Left lung (tissue), 10 donors: ENCODE data around the gene IL4. TPM values are rescaled to one million over a fixed set of nuclear protein-coding genes. Genes with fewer than 3 reads are reported as not detected.

Experiments
- ATAC-seq: fragments of 200-7000 bp; cut with Tn5 transposase; one replicate; pipeline ENCODE4 v1.9.1; 2020; ENCODE audit warnings: moderate library complexity
- DNase-seq, 4 donors: peaks; one replicate each; pipeline ENCODE4 v3.0.0-alpha.2; 2013 to 2020
- H3K27ac ChIP-seq, 2 donors: fragments of 200-600 bp; sonication (generic) in 1 of 2; one replicate each; pipeline versions ENCODE4 v1.5.0 to v1.8.0; 2020 to 2021
- H3K27me3 ChIP-seq, 2 donors: fragments of 200-600 bp; sonication (generic) in 1 of 2; one replicate each; pipeline versions ENCODE4 v1.5.0 to v1.8.0; 2020 to 2021
- H3K36me3 ChIP-seq, 2 donors: fragments of 200-600 bp; sonication (generic) in 1 of 2; one replicate each; pipeline versions ENCODE4 v1.5.0 to v1.8.0; 2020 to 2021
- H3K4me1 ChIP-seq, 2 donors: fragments of 200-600 bp; one replicate each; pipeline ENCODE4 v1.8.0; 2021
- H3K4me3 ChIP-seq, 2 donors: fragments of 200-600 bp; sonication (generic) in 1 of 2; one replicate each; pipeline versions ENCODE4 v1.5.0 to v1.8.0; 2020 to 2021; ENCODE audit warnings: mild to moderate bottlenecking in 1 of 2
- H3K9me3 ChIP-seq, 2 donors: fragments of 200-600 bp; sonication (generic) in 1 of 2; one replicate each; pipeline versions ENCODE4 v1.5.0 to v1.8.0; 2020 to 2021
- CTCF ChIP-seq, 2 donors: fragments of 200-600 bp; sonication (generic) in 1 of 2; IDR thresholded peaks; one replicate each; pipeline versions ENCODE4 v1.5.0 to v1.8.0; 2021; ENCODE audit warnings: antibody characterized with exemption in 2 of 2
- intact Hi-C, 2 donors: fragments of 100-400 bp; cut with DNase I; formaldehyde crosslinking; loops; one replicate each; pipeline versions ENCODE4 v1.11.2 to v1.14.2; 2022
- polyA plus RNA-seq, 6 donors: library from polyadenylated mRNA; unstranded; fragments of 120-200 nt; gene quantifications; one replicate each; pipeline ENCODE4 v1.2.1, GENCODE V29; 2013; ENCODE audit not compliant: insufficient read length in 6 of 6
- total RNA-seq, 2 donors: library from RNA; stranded (reverse); fragmentation: NEBNext Ultra II Directional; extraction: Animal tissue kit (Norgen Biotek cat#: 25700); gene quantifications; one replicate each; pipeline ENCODE4 v1.2.1, GENCODE V29; 2021
- donor health status: DM: no; HTN: yes; CAD: no.
- donor health status: DM: no; HTN: no; CAD: no.

The IL4 gene
- total and polyA plus RNA-seq, 8 donors = 0.27 to 0.84 (median 0.44) TPM; not detected in 4

- Histone ChIP-seq H3K4me3 (no peak overlapping the region), H3K36me3 (no peaks in the 10 kb centered on the region), H3K27ac (no peak overlapping the region), H3K27me3 (no peaks in the 10 kb centered on the region), H3K9me3 (no peaks in the 10 kb centered on the region), H3K4me1 (no peaks in the 10 kb centered on the region)
- intact Hi-C loops = no loop called here
- no peak for TF ChIP-seq CTCF (IDR thresholded peaks at IDR 0.05)
- no peak for DNase-seq
- ATAC-seq = no peak
Measured at GRCh38 chr5:132668706-132669454, 4.9 kb upstream of the IL4 start.

- no peak for TF ChIP-seq CTCF (IDR thresholded peaks at IDR 0.05)
- Histone ChIP-seq H3K9me3 (no peaks in the 10 kb centered on the region), H3K4me3 (no peak overlapping the region), H3K27ac (no peak overlapping the region), H3K27me3 (no peaks in the 10 kb centered on the region), H3K4me1 (peaks cover 0 to 3% of the 10 kb centered on the region in 2 donors), H3K36me3 (no peaks in the 10 kb centered on the region)
- DNase-seq (no peak), ATAC-seq (no peak)
- intact Hi-C loops = no loop called here
Measured at GRCh38 chr5:132669455-132669820, 4.4 kb upstream of the IL4 start.

GRCh38 chr5:132669966-132670882, 3.6 kb upstream of the IL4 start:
- ATAC-seq (no peak), DNase-seq (no peak)
- no peak for TF ChIP-seq CTCF (IDR thresholded peaks at IDR 0.05)
- Histone ChIP-seq H3K4me1 (peaks cover 0 to 8% of the 10 kb centered on the region in 2 donors), H3K9me3 (no peaks in the 10 kb centered on the region), H3K27ac (no peak overlapping the region), H3K4me3 (no peak overlapping the region), H3K36me3 (no peaks in the 10 kb centered on the region), H3K27me3 (no peaks in the 10 kb centered on the region)
- intact Hi-C loops = no loop called here

DNA sequence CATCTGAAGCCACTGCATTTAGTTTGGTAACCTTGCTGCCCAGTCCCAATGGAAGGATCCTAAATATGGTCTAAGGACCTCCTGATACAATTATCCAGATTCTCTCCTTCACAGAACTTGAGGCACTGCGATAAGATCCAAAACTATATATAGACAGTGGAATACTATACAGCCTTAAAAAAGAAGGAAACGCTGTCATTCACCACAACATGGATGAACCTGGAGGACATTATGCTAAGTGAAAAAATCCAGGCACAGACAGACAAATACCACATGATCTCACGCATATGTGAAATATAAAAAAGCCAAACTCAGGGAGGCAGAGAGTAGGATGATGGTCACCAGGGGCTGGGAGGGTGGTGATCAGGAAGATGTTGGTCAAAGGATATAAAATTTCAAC, 2.8 kb upstream of the IL4 start:
- Histone ChIP-seq H3K4me3 (no peak overlapping the region), H3K27ac (no peak overlapping the region), H3K4me1 (peaks cover 0 to 8% of the 10 kb centered on the region in 2 donors), H3K27me3 (no peaks in the 10 kb centered on the region), H3K36me3 (no peaks in the 10 kb centered on the region), H3K9me3 (no peaks in the 10 kb centered on the region)
- TF ChIP-seq CTCF (IDR thresholded peaks at IDR 0.05) = no peak
- DNase-seq (no peak), ATAC-seq (no peak)
- intact Hi-C loops = no loop called here

DNA sequence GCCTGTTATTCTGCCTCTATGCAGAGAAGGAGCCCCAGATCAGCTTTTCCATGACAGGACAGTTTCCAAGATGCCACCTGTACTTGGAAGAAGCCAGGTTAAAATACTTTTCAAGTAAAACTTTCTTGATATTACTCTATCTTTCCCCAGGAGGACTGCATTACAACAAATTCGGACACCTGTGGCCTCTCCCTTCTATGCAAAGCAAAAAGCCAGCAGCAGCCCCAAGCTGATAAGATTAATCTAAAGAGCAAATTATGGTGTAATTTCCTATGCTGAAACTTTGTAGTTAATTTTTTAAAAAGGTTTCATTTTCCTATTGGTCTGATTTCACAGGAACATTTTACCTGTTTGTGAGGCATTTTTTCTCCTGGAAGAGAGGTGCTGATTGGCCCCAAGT, 301 bp upstream of the IL4 start:
- DNase-seq = no peak
- Histone ChIP-seq H3K36me3 (no peaks in the 10 kb centered on the region), H3K4me1 (peaks cover 8 to 9% of the 10 kb centered on the region in 2 donors), H3K27me3 (no peaks in the 10 kb centered on the region), H3K4me3 (no peak overlapping the region), H3K9me3 (no peaks in the 10 kb centered on the region), H3K27ac (no peak overlapping the region)
- no peak for TF ChIP-seq CTCF (IDR thresholded peaks at IDR 0.05)
- no peak for ATAC-seq
- intact Hi-C loops = no loop called here
